Inflammatory macrophage (primary cell): ENCODE measurements around the gene SLC45A3.
"Not testable (repeated sequence)": the region's sequence is repeated elsewhere in the genome, so short reads cannot be mapped to it uniquely, and the experiment has no call there.

Experiments
- DNase-seq, 2 donors: peaks; one replicate each; pipeline ENCODE4 v3.0.0-alpha.2; 2020 to 2022
- total RNA-seq, 18 experiments: gene quantifications; one replicate each; lab custom pipeline; 2026; ENCODE audit warnings: mixed read lengths in 6 of 18, inconsistent platforms in 2 of 18; lab: John Stamatoyannopoulos, UW

Gene SLC45A3, protein sequence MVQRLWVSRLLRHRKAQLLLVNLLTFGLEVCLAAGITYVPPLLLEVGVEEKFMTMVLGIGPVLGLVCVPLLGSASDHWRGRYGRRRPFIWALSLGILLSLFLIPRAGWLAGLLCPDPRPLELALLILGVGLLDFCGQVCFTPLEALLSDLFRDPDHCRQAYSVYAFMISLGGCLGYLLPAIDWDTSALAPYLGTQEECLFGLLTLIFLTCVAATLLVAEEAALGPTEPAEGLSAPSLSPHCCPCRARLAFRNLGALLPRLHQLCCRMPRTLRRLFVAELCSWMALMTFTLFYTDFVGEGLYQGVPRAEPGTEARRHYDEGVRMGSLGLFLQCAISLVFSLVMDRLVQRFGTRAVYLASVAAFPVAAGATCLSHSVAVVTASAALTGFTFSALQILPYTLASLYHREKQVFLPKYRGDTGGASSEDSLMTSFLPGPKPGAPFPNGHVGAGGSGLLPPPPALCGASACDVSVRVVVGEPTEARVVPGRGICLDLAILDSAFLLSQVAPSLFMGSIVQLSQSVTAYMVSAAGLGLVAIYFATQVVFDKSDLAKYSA
- 3.5 to 80.8 (median 33.3) reads per million in 18 experiments for total RNA-seq

DNA sequence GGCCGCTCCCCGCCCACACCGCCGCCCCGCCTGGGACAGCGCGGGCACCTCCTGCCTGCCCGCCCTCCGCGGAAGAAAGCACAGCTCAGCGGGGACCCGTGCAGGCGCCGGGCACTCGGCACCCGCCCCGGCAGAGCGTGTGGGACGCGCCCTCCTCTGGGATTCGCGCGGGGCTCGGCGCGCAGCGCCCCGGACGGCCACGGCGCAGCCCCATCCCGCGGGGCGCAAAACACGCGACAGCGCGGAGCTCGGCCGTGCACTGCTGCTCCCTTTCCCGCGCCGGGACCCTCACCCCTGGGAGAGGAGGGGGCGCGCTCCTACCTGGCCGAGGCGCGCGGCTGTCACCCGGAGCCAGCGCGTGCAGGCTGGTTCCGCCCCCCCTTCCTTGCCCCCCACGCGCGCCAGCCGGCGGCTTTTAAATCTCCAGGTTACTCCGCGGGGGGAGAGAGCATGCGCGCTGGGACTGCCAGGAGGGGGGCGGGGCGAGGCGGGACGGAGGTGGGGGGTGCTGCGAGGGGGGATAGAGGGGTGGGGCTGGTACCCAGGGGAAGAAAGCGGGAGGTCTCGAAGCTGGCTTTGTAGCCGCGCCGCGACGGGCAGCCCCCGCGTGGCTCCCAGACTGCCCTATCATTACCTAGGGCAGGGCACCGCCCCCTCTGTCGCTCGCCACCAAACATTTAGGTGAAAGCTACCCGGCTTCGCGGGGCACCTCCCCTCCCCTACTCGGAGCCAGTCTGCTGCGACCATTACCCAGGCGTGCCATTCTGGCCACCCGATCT is at the start of gene SLC45A3:
Gene SLC45A3 (minus strand): TSS at position 437 of the 779 bp plus-strand sequence. CDS start 15,853 bp downstream, outside the sequence.
- DNase-seq: peak; percentile 27 to 42

DNA sequence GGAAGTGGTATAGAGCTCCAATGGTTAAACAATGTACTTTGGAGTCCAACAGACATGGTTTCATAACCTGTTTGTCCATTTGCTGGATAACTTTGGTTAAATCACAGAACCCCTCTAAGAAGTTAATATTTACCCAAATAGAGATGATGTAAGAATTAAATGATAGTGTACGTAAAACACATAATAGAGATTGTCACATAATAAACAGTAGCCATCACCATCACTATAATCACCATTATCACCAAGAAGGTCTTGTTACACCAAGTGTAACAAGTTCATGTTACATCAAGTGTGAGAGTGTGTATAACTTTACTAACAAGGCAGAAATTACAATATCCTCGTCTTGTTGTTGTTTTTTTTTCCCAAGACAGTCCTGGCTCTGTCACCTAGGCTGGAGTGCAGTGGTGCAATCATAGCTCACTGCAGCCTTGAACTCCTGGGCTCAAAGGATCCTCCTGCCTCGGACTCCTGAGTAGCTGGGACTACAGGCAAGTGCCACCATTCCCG is 46.4 kb upstream of the SLC45A3 start:
- DNase-seq: no peak

DNA sequence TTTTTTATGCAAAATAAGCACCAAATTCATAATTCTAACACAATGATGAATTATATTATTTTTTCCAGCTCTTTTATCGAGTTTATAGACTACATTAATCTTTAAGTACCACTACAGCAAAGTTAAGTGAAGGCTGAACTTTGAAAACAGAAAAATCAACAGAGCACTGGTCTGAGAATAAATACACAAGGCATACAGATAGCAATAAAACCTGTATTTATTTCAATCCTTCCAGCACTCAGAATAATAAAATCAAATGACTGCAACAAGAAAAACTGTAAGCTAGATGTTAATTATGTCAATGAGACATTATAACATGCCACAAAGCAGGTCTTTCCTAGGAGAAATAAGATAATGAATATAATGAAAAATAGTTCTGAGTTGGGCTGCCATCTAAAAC is 45.2 kb upstream of the SLC45A3 start:
- DNase-seq: no peak

DNA sequence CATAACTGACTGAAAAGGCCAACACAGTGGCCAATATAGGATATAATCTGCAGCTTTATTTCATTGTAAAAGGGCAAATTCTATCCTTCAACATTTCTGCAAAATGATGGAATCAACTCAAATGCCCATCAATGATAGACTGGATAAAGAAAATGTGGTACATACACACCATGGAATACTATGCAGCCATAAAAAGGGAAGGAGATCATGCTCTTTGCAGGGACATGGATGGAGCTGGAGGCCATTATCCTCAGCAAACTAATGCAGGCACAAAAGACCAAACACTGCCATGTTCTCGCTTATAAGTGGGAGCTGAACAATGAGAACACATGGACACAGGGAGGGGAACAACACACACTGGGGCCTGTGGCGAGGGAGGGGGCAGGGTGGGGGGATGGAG is 40.4 kb upstream of the SLC45A3 start:
- DNase-seq: not testable (repeated sequence)

DNA sequence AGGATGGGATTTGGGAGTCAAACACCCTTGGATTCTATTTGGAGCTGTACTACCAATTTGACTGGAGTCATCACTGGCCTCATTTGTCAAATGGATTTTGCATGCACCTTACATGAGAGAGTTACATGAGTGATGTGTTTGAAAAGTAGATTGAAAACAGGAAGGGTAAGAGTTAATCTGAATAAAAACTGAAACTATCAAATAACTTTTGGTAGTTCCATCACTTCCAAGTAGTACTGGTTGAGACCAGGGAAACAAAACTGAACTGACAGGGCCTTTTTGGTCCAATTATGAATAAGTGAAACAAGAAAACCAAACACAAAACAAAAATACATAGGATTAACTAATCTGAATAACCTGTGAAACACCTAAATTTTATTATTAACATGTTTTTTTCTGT is 39.5 kb upstream of the SLC45A3 start:
- no peak for DNase-seq

DNA sequence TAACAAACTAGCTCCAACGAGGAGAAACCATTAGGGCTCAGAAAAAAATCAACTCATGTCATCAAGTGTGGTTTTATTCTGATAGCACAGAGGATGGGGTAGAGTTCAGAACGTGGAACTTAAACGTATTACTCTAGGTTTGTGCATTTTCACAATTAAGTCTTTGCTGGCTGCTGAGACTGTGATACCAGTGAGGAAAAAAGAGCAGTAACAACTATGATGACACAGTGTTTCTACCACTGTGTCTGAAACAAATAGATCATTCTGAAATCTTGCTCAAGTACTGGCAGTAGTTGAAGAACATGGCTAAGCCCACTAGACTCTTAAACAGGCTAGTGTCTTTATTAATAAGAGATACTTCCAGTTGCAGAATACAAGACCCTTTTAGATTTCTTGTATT is 38.7 kb upstream of the SLC45A3 start:
- DNase-seq: no peak

DNA sequence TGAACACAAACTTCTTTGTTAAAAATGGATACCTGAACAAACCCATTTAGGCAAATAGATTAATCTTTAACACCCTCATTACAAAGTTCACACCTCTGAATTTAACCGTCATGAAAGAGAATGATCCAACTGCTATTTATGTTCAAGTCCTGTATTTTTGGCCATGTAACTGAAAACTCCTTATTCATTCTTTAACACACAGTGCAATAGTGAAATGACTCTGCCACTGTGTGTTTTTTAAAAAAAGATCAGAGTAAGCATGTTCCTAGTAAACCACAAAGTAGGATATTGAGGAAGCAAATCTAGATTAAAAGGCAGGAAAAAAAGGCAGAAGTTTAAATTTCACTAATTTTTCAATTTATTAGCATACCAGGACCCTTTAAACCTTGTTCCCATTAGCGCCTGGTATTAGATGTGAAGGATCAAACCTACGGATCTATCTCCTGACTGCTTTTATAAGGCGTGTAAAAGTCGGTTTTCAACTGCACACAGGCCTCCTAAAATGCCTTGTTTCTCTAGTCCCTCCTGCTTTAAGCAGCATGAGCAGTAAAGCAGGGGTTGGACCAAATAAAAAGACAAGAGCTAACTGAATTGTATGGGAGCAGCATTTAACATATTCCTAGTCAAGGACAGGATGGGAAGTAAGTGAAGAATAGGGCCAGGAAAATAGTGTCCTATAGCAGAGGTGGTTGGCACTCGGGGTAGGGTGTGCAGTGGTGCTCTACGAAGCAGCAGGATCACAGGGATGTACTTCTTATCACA is 36.2 kb upstream of the SLC45A3 start:
- DNase-seq: peak; percentile 10 to 42

DNA sequence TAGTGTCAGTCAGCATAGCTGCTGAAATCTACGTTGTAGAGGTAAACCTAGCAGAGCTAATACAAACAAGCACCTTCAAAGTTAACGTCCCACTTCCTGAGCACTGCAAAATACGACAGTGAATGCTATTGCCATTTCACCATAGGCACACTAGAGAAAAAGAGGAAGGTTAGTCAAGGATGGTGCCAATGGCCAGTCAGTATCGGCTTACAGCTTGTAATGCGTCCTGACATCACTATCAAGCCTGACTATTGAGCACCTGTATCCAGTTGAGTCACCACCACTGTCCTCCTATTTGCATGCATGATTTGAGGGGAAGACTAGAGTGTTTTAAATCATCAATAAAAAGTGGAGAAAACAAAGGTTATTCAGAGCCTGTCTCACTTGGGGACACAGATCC is 35.3 kb upstream of the SLC45A3 start:
- DNase-seq: peak; percentile 58 to 66

DNA sequence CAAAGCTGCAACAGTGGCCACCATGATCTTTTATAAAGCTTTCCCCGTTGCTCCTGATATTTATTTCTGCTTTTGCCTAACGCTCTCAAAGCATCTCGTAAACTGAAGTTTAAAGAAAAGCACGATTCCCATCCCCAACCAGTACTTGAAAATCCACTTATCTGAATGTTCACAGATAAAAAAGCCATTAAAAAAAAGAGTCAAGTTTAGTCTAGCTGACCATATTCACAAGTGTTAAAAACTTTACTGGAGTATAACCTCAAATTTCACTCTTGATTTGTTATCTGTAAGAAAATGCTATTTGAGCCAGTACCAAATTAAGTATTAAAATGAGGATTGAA is 34.6 kb upstream of the SLC45A3 start:
- DNase-seq: no peak

DNA sequence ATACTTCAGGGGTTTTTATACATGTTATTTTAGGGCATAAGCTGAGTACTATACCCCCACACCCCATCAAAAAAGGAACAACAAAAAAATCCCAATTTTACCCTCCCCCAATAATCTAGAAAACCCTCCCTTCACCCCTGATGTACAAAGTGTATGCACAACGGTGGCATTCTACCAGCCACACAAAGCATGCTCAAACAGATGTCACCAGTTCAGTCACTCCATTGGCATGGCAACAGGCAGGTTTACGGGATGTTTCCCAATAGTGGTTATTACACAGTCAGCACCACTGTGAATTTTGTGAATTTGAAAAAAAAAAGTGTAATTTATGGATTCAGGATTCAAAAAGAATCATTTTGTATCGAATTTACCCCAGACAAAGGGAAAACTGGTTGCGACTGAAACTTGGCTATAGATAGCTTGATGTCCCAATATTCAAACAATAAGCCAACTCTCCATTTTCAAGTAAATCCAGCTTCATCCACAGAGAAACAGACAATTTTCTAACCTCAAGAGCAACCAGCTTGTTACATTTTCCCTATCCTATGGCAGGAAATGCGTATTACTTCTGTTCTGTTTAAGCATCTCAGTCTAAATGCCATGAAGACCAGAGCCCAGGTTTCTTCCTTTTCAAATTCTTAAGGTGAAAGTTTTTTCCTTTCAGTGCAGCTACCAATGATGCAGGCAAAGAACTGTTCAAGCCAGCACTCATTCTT is 34.0 kb upstream of the SLC45A3 start:
- DNase-seq: peak; percentile 15 to 16

DNA sequence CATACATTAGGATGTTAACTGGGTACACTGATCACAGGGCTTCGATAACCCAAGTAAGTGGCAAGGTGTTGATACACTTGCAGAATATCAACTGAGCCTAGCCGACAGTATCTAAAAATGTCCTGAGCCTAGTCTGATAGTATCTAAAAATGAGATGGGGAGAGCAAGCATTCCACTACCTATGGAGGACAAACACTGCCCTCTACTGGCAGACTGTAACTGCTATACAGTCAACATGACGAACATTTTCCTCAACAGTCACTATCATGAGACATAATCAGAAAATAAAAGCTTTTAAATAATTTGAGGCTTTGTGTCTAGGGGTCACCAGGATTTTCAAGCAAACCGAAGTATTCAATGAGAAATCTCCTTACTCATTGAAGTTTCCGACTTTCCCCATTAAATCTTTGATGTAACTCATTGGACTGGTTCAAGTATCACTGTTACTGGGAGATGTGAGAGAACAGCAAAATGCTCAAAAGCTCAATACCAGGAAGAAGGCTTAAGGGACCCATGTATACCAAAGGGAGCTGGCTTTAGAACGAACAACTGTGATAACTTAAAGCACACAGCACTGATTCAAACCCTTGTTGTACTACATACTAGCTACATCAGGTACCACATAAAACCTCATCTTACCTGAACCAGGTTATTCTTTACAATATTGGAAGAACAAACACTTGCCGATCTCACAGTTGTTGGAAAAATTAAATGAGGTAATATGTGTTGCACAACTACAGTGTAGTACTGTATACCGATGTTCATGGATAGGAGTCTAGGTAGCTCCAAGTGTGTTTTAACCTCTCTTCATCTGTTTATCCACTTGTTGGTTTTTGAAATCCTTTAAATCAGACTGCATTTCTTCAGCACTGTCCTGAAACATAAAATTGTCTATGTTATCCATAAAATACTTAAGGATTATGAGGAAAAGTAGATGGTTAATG is 31.1 kb upstream of the SLC45A3 start:
- peak; percentile 86 for DNase-seq

DNA sequence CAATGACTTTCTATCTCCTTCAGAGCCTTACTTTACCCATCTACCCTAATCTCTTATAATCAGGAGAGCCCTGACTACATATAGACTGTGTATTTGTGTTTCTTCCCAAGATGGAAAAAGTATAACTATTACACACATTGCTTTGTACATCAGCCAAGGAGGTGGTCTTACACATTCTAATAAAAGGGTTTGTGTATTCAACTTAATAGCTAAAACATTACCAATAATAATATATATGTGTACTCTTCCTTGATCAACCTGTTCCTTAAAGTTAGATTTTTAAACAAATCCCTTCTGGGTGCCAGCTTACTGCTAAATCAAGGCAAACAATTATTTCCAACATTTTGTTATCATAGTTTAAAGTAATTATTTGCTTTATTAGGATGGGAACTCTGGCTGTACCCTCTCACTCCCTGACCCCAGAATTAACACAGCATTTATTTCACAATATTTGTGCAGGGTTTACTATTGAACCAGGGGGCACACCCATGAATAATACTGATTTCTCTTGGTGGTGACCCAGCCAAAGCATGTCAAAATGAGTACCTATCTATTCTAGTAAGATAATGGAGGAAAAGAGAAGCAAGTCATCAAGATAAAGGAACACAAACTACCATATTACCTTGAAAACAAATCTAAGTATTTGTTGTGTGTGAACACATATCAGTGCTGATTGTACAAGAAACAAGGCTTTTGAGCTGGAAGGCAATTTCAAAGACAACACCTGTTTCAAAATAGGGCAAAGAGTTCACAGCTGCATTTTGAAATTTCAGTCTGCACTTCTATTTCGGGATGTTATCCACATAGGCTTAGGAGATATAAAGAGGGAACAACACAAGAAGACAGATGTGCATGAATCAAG is 30.1 kb upstream of the SLC45A3 start:
- DNase-seq: no peak

DNA sequence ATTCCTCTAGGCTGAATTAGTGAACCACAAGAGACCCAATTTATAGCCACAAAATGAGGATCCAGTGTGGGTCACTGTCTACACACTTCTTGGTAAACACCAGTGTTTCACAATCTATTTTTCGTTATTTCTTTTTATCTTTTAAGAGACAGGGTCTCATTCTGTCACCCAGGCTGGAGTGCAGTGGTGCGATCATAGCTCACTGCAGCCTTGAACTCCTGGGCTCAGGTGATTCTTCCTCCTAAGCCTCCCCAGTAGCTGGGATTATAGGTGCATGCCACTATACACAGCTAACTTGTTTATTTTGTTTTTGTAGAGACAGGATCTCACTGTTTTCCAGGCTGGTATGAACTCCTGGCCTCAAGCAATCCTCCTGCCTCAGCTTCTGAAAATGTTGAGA is 29.3 kb upstream of the SLC45A3 start:
- peak in 1 of 2 donors; percentile 26 for DNase-seq

DNA sequence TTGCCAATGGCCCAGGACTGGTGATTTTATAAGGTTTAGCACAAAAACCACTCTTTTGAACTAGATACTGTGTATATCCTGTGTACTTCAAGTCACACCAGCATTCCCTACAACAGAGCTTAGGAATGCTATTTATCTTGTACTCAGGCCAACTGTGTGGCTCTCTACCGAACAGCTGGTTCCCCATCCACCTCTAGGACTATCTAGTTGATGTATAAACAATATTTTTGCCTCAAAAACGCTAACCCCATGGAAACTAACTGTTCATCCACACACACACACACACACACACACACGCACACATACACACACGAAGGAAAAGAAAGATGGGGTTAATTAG is 28.7 kb upstream of the SLC45A3 start:
- no peak for DNase-seq

DNA sequence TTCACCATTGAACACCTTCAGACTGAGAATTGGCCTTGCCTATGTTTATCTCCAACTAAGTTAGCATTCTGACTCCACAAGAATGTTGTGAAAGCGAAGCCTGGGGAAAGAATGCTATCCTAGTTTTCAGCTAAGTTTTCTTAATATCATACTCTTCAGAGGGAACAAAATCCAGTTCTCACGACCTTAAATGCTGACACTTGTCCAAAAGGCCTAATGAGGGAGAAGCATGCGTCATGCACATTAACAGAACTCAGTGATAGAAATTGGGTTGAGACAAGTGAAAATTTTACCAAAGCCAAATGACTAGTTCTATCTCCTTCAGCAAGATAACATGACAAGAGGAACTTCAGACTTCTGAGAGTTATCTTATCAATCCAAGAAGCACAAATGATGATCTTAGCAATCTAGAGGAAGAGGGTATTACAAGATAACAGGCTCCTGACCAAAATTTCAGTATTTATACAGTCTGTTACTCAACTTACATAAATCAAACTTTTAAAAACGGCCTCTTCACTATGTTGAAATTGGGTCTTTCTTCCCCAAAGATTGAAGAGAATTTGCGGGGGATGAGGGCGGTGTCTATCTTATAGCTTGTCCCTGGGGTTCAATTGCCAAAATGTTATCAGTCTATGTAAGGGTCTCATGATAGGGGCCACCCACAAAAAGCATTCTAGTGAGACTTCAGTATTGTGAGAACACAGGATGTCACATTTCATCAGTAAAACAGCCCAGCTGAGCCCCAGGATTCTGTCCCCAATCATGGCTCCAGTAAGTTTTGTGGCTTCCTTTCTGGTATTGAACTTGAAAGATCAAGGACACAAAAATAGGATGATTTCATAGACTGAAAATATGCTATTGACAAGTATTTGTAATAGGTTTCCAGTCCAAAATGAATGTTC is 26.5 kb upstream of the SLC45A3 start:
- DNase-seq: peak; percentile 73 to 85

DNA sequence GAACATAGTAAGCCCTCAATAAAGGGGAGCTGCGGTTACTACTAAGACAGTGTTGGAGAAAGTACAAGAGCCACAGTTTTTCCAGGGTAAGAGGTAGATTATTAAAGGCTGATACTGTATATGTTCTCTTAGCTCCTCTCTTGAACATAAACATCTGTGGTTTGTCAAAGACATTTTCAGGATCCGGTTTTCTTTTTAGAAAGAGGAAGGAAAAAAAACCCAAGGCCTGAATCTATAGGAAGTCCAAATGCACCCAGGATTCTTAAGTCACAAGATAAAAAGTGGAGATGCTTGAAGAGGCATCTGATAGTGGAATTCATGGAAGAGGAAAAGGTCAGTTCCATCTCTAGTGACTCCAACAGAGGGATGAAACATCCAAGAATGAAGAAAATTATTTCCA is 24.6 kb upstream of the SLC45A3 start:
- peak; percentile 48 to 65 for DNase-seq

DNA sequence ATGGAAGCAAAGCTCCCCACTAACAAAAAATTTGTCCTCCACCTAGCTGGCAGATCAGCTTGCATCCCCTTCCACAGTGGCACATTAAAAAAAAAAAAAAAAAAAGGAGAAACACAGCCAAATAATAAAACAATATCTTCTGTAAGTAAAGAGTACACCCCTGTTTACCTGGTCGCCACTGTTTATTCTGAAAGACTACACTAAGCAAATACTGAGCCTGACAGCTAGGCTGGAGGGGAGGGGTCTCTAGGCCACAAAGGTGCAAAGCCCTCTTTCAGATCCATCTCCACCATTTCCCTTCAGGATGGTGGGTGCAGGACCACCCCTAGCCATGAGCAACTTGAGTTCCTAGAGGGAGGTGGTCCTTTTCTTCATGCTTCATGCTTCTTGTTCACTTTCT is 22.8 kb upstream of the SLC45A3 start:
- DNase-seq: no peak

DNA sequence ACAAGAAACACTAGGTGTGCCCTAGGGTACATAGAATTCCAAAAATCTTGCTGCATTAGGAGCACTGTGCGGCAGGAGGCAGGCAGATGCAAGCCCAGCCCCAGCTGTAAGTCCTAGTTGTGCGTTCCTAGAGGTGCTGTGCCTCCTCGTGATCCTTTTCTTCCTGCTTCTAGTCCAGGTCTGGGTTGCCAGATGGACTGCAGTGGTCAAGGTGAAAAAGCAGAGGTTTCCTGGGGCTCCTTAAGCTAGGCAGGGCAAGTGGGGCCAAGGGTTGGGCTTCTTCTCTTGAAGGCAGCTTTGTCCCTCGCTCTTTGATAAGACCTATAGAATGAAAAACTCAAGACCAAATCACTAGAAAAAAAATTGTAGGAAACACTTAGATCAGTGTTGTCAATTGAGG is 21.6 kb upstream of the SLC45A3 start:
- DNase-seq: no peak

DNA sequence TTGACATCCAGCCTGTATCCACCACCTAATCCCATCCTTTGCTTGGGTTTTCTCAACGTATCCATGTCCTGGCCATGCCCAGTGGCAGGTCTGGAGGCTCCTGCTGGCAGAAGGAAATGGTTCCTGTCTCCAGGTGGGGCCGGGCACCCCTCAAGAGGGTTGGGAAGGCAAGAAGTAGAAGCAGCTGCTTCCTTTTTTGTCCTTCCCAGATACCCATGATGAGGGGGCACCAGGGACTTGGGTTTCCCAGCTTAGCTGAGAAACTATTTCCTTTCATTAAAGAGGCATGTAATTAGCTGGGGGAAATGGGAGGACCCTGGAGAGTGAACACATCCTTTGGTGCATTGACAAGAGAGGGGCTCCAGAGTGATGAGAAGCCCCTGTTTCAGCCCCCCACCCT is 21.1 kb upstream of the SLC45A3 start:
- no peak for DNase-seq
